Common myeloid progenitor, CD34-positive (primary cell): ENCODE measurements around the gene CRP.
"Not testable (repeated sequence)": the region's sequence is repeated elsewhere in the genome, so short reads cannot be mapped to it uniquely, and the experiment has no call there.

ENCODE experiments used
- CTCF ChIA-PET: fragments of 350-600 bp; sonication (Branson Sonifier 250); formaldehyde crosslinking; loops from one replicate; lab custom pipeline; 2021; ENCODE audit warnings: antibody characterized with exemption; lab: Charles Lee
- POLR2A ChIA-PET: fragments of 350-600 bp; sonication (Branson Sonifier 250); formaldehyde crosslinking; loops from one replicate; lab custom pipeline; 2021; ENCODE audit warnings: antibody characterized with exemption; lab: Charles Lee
- DNase-seq, 3 donors: peaks; one replicate each; pipeline versions ENCODE4 v3.0.0 to v3.0.0-alpha.2; 2013
- H3K27ac ChIP-seq, 2 experiments: 1 replicate in 1 of 2; 2 replicates in 1 of 2; pipeline ENCODE4 v1.7.0; 2013; ENCODE audit warnings: inconsistent platforms in 2 of 2, low read length in 2 of 2, mild to moderate bottlenecking in 2 of 2, low read depth in 1 of 2, moderate library complexity in 1 of 2; ENCODE audit not compliant: severe bottlenecking in 2 of 2, insufficient read depth in 1 of 2, poor library complexity in 1 of 2
- H3K27me3 ChIP-seq, 5 experiments: replicated peaks in 2 of 5; 1 replicate in 3 of 5; 2 replicates in 2 of 5; pipeline versions ENCODE4 v1.6.1 to v1.7.0; 2013; ENCODE audit warnings: low read length in 4 of 5, mild to moderate bottlenecking in 2 of 5, moderate library complexity in 2 of 5, inconsistent platforms in 1 of 5; ENCODE audit not compliant: insufficient read depth in 5 of 5, control insufficient read depth in 4 of 5
- H3K36me3 ChIP-seq, 4 experiments: 1 replicate in 2 of 4; 2 replicates in 2 of 4; pipeline versions ENCODE4 v1.6.1 to v1.7.0; 2013; ENCODE audit warnings: low read length in 3 of 4, control low read depth in 1 of 4, mild to moderate bottlenecking in 1 of 4; ENCODE audit not compliant: control insufficient read depth in 4 of 4, insufficient read depth in 4 of 4
- H3K4me1 ChIP-seq, 4 experiments: 1 replicate in 3 of 4; 2 replicates in 1 of 4; pipeline versions ENCODE4 v1.6.1 to v1.7.1; 2013; ENCODE audit warnings: low read length in 3 of 4, mild to moderate bottlenecking in 3 of 4, control low read depth in 1 of 4, inconsistent platforms in 1 of 4, moderate library complexity in 1 of 4; ENCODE audit not compliant: control insufficient read depth in 4 of 4, insufficient read depth in 4 of 4; ENCODE audit errors: control extremely low read depth in 1 of 4
- H3K4me3 ChIP-seq, 7 experiments: 1 replicate in 4 of 7; 2 replicates in 3 of 7; pipeline versions ENCODE4 v1.5.1 to v1.7.0; 2013; ENCODE audit warnings: mild to moderate bottlenecking in 7 of 7, low read length in 6 of 7, moderate library complexity in 6 of 7, inconsistent platforms in 2 of 7, low read depth in 2 of 7, control low read depth in 1 of 7; ENCODE audit not compliant: insufficient read depth in 4 of 7, control insufficient read depth in 1 of 7; ENCODE audit errors: extremely low read depth in 1 of 7
- H3K9me3 ChIP-seq, 5 experiments: 1 replicate in 4 of 5; 2 replicates in 1 of 5; pipeline versions ENCODE4 v1.6.1 to v1.7.1; 2013; ENCODE audit warnings: low read length in 4 of 5, mild to moderate bottlenecking in 2 of 5, inconsistent platforms in 1 of 5, low read depth in 1 of 5, moderate library complexity in 1 of 5; ENCODE audit not compliant: control insufficient read depth in 4 of 5, insufficient read depth in 2 of 5; ENCODE audit errors: control extremely low read depth in 1 of 5
- WGBS: methylation state at CpG from one replicate; pipeline ENCODE4 v1.1.5; 2013; ENCODE audit not compliant: insufficient coverage; 5-methylcytosine and 5-hydroxymethylcytosine counted together

The CRP gene

DNA sequence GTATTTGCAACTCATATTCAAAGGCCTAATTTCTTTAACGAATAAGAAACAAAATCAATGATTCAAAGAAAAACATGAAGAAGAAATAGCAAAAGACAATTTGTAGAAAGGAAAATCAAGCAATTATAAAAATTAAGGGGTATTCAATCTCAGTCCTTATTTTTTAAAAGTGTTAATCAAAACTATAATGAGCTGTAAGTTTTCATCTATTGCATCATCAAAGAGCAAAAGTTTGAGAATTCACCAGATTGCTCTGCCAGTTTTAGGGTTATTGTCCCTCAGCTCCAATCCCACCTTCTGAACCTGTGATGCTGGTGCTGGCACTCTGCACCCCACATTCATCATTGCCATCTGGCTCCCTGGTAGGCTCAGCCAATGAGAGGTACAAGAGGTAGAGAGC, 42.0 kb downstream of the CRP start:
- H3K4me3 ChIP-seq, H3K36me3 ChIP-seq, H3K4me1 ChIP-seq, POLR2A ChIA-PET, DNase-seq, H3K27me3 ChIP-seq, H3K27ac ChIP-seq, CTCF ChIA-PET, H3K9me3 ChIP-seq: not testable (repeated sequence)
- WGBS, result no CpG with 5 or more reads among the region's 1 CpG

DNA sequence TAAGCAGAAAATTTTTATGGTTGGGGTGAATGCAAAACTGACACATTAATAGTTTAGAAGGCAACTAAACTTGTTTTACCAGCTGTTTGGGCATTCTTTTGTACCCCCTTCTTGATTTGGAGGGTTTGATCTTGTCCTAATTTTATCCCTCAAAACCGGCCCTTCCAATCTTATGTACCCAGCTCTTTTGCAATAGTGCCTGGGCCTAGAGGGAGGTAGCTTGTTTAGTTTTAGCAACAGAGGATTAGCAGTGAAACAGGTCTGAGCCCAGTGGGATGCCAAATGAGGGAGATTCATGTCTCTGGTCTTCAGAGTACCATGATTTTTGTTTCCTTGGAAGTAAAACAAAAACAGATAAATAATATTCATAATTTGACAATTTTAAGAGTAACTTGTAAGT, 45.1 kb downstream of the CRP start:
- 100% methylated on average over 1 of the region's 1 CpG for WGBS
- DNase-seq, result no peak
- POLR2A ChIA-PET, result no interaction called here
- Histone ChIP-seq H3K4me3 (no peak overlapping the region), H3K4me1 (no peaks in the 10 kb centered on the region), H3K9me3 (peaks cover 0 to 6% (median 4%) of the 10 kb centered on the region in 5 experiments), H3K27me3 (no peaks in the 10 kb centered on the region), H3K36me3 (no peaks in the 10 kb centered on the region), H3K27ac (no peak overlapping the region)
- CTCF ChIA-PET, result no interaction called here

- Histone ChIP-seq H3K4me1 (no peaks in the 10 kb centered on the region), H3K4me3 (no peak overlapping the region), H3K9me3 (peaks cover 0 to 9% (median 4%) of the 10 kb centered on the region in 5 experiments), H3K36me3 (no peaks in the 10 kb centered on the region), H3K27me3 (no peaks in the 10 kb centered on the region), H3K27ac (no peak overlapping the region)
- DNase-seq, result no peak
- ChIA-PET CTCF (no interaction called here), POLR2A (no interaction called here)
- WGBS, result no CpG with 5 or more reads among the region's 3 CpGs
Measured at GRCh38 chr1:159668739-159669138, 45.6 kb downstream of the CRP start.

DNA sequence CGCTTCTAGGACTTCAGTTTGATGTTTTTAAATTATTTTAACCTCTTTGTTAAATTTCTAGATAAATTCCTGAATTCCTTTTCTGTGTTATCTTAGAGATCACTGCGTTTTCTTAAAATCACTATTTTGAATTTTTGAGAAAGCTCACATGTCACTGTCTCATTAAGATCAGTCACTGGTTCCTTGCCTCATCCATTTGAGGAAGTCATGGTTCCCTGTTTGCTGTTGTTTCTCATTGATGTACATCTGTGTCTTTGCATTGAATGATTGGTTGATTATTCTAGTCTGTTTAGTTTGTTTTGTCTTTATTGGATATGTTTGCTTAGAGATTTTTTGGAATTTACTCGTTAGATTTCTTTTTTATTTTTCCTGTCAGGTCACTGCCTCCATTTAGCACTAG, 50.1 kb downstream of the CRP start:
- H3K4me3 ChIP-seq, result no peak overlapping the region
- no peaks in the 10 kb centered on the region for H3K27me3 ChIP-seq
- 100% methylated on average over 1 of the region's 3 CpGs for WGBS
- H3K4me1 ChIP-seq, result no peaks in the 10 kb centered on the region
- no peaks in the 10 kb centered on the region for H3K36me3 ChIP-seq
- ChIA-PET CTCF (no interaction called here), POLR2A (interaction anchor here (0.9 kb wide), 1 partner anchor 11 kb away, joined by 3 read pairs; no protein-coding TSS in a partner anchor)
- H3K27ac ChIP-seq, result no peak overlapping the region
- peak in 1 of 3 donors; percentile 10 for DNase-seq
- H3K9me3 ChIP-seq, result peaks cover 3 to 24% (median 8%) of the 10 kb centered on the region in 5 experiments

GRCh38 chr1:159663552-159663951, 50.8 kb downstream of the CRP start:
- Histone ChIP-seq H3K4me1 (no peaks in the 10 kb centered on the region), H3K9me3 (peaks cover 3 to 24% (median 8%) of the 10 kb centered on the region in 5 experiments), H3K27me3 (no peaks in the 10 kb centered on the region), H3K4me3 (no peak overlapping the region), H3K36me3 (no peaks in the 10 kb centered on the region), H3K27ac (no peak overlapping the region)
- no CpG with 5 or more reads among the region's 2 CpGs for WGBS
- ChIA-PET CTCF (no interaction called here), POLR2A (interaction anchor here (0.9 kb wide), 1 partner anchor 11 kb away, joined by 3 read pairs; no protein-coding TSS in a partner anchor)
- no peak for DNase-seq
